Measurements from ENCODE around the gene HDAC4. TPM values are rescaled to one million over a fixed set of nuclear protein-coding genes. Genes with fewer than 3 reads are reported as not detected.

The HDAC4 gene
- total and polyA plus RNA-seq, 2 of the 8 experiments (the other 6 are each of a cell fraction or from before 2014, with no cell fraction given) = 15.4 to 31.5 TPM

DNA sequence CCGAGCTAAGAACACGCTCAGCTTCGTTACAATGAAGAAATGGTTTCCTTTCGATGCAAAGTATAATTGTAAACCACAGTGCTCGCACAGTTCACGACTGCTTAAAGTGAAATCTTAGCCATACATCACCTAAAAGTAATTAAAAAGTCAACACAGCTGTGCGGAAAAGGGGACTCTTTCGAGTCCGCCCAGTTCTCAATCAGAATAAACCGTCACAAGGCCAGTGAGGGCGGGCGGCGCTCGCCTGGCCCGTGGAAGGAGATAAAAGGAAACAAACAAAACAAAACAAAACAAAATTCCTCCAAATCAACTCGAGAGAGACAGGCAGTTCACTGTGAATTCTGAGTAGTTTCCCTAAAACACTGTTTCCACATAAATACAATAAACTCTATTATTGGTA, 352.1 kb downstream of the HDAC4 start:
- no peak overlapping the region for H2AK5ac ChIP-seq (ENCODE audit: low read depth, low read length)
- no peaks in the 10 kb centered on the region for H3K79me2 ChIP-seq (ENCODE audit: control insufficient read depth in 1 of 2, insufficient read depth in 2 of 2, low read length in 2 of 2)
- H3K27ac ChIP-seq (ENCODE audit: low read depth, low read length) = no peak overlapping the region
- no peak overlapping the region for H2BK15ac ChIP-seq (ENCODE audit: low read length)
- no peak overlapping the region for H3K18ac ChIP-seq (ENCODE audit: extremely low read depth, low read length)
- no peaks in the 10 kb centered on the region for H3K79me1 ChIP-seq (ENCODE audit: low read depth, low read length)
- no peaks in the 10 kb centered on the region for H3K23me2 ChIP-seq (ENCODE audit: low read depth, low read length)
- no peak overlapping the region for H2AFZ ChIP-seq (ENCODE audit: low read length)
- H2BK20ac ChIP-seq (ENCODE audit: low read length) = no peak overlapping the region
- H3K9me3 ChIP-seq (ENCODE audit: insufficient read depth in 2 of 2, low read depth in 1 of 2, low read length in 1 of 2) = no peaks in the 10 kb centered on the region
- no peak overlapping the region for H4K91ac ChIP-seq (replicated peaks; ENCODE audit: insufficient read length, low read length)
- H3K36me3 ChIP-seq (ENCODE audit: control insufficient read depth in 2 of 4, insufficient read depth in 4 of 4, low read length in 3 of 4) = peaks cover 0 to 8% (median 0%) of the 10 kb centered on the region in 4 experiments; a peak in 2 of 8 replicates
- H3K9ac ChIP-seq (replicated peaks in 1 of 4; ENCODE audit: extremely low read depth in 1 of 4, low read depth in 3 of 4, low read length in 3 of 4) = no peak overlapping the region
- no peaks in the 10 kb centered on the region for H3K4me1 ChIP-seq (replicated peaks in 1 of 4; ENCODE audit: control insufficient read depth in 3 of 4, insufficient read depth in 4 of 4, low read length in 3 of 4)
- H2BK12ac ChIP-seq (ENCODE audit: low read depth, low read length) = no peak overlapping the region
- POLR2A ChIA-PET (ENCODE audit: partially characterized antibody) = no interaction called here
- DNase-seq (ENCODE audit: low read depth in 1 of 2, low spot score in 2 of 2) = no peak
- H3K4me2 ChIP-seq (ENCODE audit: insufficient read depth in 1 of 2, low read depth in 2 of 2, low read length in 2 of 2) = no peak overlapping the region
- no peak overlapping the region for H2BK120ac ChIP-seq (replicated peaks; ENCODE audit: low read depth, low read length)
- H3K4ac ChIP-seq (replicated peaks; ENCODE audit: insufficient read length, low read depth, low read length) = no peak overlapping the region
- CTCF ChIA-PET (ENCODE audit: partially characterized antibody) = interaction anchor here (0.7 kb wide), 1 partner anchor 96 kb away, joined by 3 read pairs; no protein-coding TSS in a partner anchor
- no peak overlapping the region for H4K8ac ChIP-seq (ENCODE audit: extremely low read depth, insufficient read depth, low read length)
- H4K20me1 ChIP-seq (replicated peaks in 1 of 2; ENCODE audit: control insufficient read depth in 1 of 2, insufficient read depth in 2 of 2, low read length in 2 of 2) = peaks cover 0 to 3% of the 10 kb centered on the region in 2 experiments
- H4K5ac ChIP-seq (ENCODE audit: insufficient read length, low read depth, low read length) = no peak overlapping the region
- no peak overlapping the region for H3K14ac ChIP-seq (ENCODE audit: insufficient read length)
- WGBS, 2 experiments (ENCODE audit: extremely low coverage in 1 of 2, insufficient coverage in 1 of 2, insufficient read length in 1 of 2, insufficient replicate concordance in 2 of 2, low coverage in 1 of 2, low lambda C conversion rate in 2 of 2, missing lambda C conversion rate in 1 of 2) = 97% methylated on average over 16 of the region's 16 CpGs; no CpG with 5 or more reads in 1 of the 2 experiments
- no peak overlapping the region for H3K56ac ChIP-seq (replicated peaks; ENCODE audit: insufficient read length, low read depth, low read length)
- FAIRE-seq = no peak
- H3K4me3 ChIP-seq (ENCODE audit: extremely low read depth in 1 of 4, insufficient read depth in 2 of 4, low read depth in 3 of 4, low read length in 4 of 4) = no peak overlapping the region
- H2BK5ac ChIP-seq (ENCODE audit: low read depth, low read length) = no peak overlapping the region
- no peaks in the 10 kb centered on the region for H3K27me3 ChIP-seq (replicated peaks in 1 of 4; ENCODE audit: control insufficient read depth in 3 of 4, extremely low read depth in 1 of 4, insufficient read depth in 3 of 4, low read length in 3 of 4)
- no peak overlapping the region for H3K23ac ChIP-seq (ENCODE audit: insufficient read length)
- no peak for TF ChIP-seq SP2 (IDR thresholded peaks at IDR 0.05; ENCODE audit: low read length)
- no peak for TF ChIP-seq TAF7 (optimal IDR thresholded peaks at IDR 0.05; ENCODE audit: borderline replicate concordance, low read depth, low read length)
- TF ChIP-seq KDM5A (IDR thresholded peaks at IDR 0.05; ENCODE audit: low read length) = no peak
- TF ChIP-seq EZH2 (IDR thresholded peaks at IDR 0.05; ENCODE audit: low read depth, low read length, severe bottlenecking) = no peak
- no peak for TF ChIP-seq SIN3A (conservative IDR thresholded peaks at IDR 0.05 in 1 of 2, IDR thresholded peaks at IDR 0.05 in 1 of 2; ENCODE audit: low read depth in 1 of 2, low read length in 2 of 2)
- TF ChIP-seq YY1 (IDR thresholded peaks at IDR 0.05; ENCODE audit: low read depth, low read length) = no peak
- no peak for TF ChIP-seq CTCF (IDR thresholded peaks at IDR 0.05; ENCODE audit: control extremely low read depth in 1 of 3, insufficient read depth in 1 of 3, low read depth in 1 of 3, low read length in 3 of 3)
- no peak for TF ChIP-seq RBBP5 (IDR thresholded peaks at IDR 0.05; ENCODE audit: borderline replicate concordance, low read depth, low read length)
- TF ChIP-seq RFX5 (IDR thresholded peaks at IDR 0.05; ENCODE audit: borderline replicate concordance, low read depth, low read length) = no peak
- no peak for TF ChIP-seq MAX (IDR thresholded peaks at IDR 0.05)
- TF ChIP-seq TEAD4 (IDR thresholded peaks at IDR 0.05; ENCODE audit: low read depth, low read length) = no peak
- no peak for TF ChIP-seq SRF (IDR thresholded peaks at IDR 0.05; ENCODE audit: low read depth, low read length)

All from H1 (cell line).